A549 (cell line): Measurements from ENCODE around the gene SRA1. TPM values are rescaled to one million over a fixed set of nuclear protein-coding genes. Genes with fewer than 3 reads are reported as not detected.

Experiments used
- ATAC-seq, 2 experiments: fragments of 200-7000 bp in 1 of 2; fragments of >200 bp in 1 of 2; cut with Nextera tagmentation in 1 of 2; cut with Tn5 transposase in 1 of 2; 3 replicates each; pipeline versions ENCODE4 v1.8.0 to v1.9.1; 2018 to 2020; ENCODE audit warnings: mild to moderate bottlenecking in 1 of 2, moderate library complexity in 1 of 2
- CTCF ChIA-PET: fragments of 300-600 bp; sonication (Branson Sonifier 250); formaldehyde crosslinking; extraction: SDS; loops from one replicate; lab custom pipeline; 2021; ENCODE audit warnings: antibody characterized with exemption, inconsistent platforms; lab: Yijun Ruan, JAX
- POLR2A ChIA-PET: fragments of 350-600 bp; formaldehyde crosslinking; extraction: SDS; loops from one replicate; lab custom pipeline; 2021; ENCODE audit warnings: antibody characterized with exemption, inconsistent platforms; lab: Yijun Ruan, JAX
- DNase-seq, 2 experiments: peaks; one replicate each; pipeline versions ENCODE4 v3.0.0 to v3.0.0-alpha.2; 2011 to 2016; ENCODE audit warnings: low read depth in 1 of 2, low spot score in 1 of 2
- FAIRE-seq: peaks from 2 replicates; lab custom pipeline; 2011; peaks lifted over from hg19 to GRCh38; lab: Jason Lieb, UNC
- H3K27ac ChIP-seq, 2 experiments: fragments of >200 bp; sonication (Bioruptor Twin); formaldehyde crosslinking; 3 replicates each; pipeline ENCODE4 v1.5.1; 2016 to 2017
- H3K4me1 ChIP-seq: fragments of >200 bp; sonication (Bioruptor Twin); formaldehyde crosslinking; 3 replicates; pipeline ENCODE4 v1.6.1; 2016
- H3K4me2 ChIP-seq: fragments of >200 bp; sonication (Bioruptor Twin); formaldehyde crosslinking; 3 replicates; pipeline ENCODE4 v1.6.1; 2016
- H3K4me3 ChIP-seq: fragments of >200 bp; sonication (Bioruptor Twin); formaldehyde crosslinking; 3 replicates; pipeline ENCODE4 v1.5.1; 2016
- H3K9me3 ChIP-seq: fragments of >200 bp; sonication (Bioruptor Twin); formaldehyde crosslinking; 3 replicates; pipeline ENCODE4 v1.6.1; 2016
- BCL3 ChIP-seq: fragments of >200 bp; sonication (Bioruptor Twin); formaldehyde crosslinking; IDR thresholded peaks from 3 replicates; pipeline ENCODE4 v1.6.1; 2016
- CBX8 ChIP-seq: fragments of 200-600 bp; sonication (generic); IDR thresholded peaks from 2 replicates; pipeline ENCODE4 v1.6.1; 2016
- CTCF ChIP-seq: fragments of >200 bp; sonication (Bioruptor Twin); formaldehyde crosslinking; IDR thresholded peaks from 3 replicates; pipeline ENCODE4 v1.5.1; 2016
- EP300 ChIP-seq, 2 experiments: fragments of >200 bp; sonication (Bioruptor Twin); formaldehyde crosslinking; IDR thresholded peaks; 2 replicates in 1 of 2; 3 replicates in 1 of 2; pipeline ENCODE4 v1.6.1; 2016 to 2017
- FOSB ChIP-seq: fragments of 250-450 bp; sonication (Bioruptor Pico); IDR thresholded peaks from 2 replicates; pipeline ENCODE4 v1.5.0; 2020; ENCODE audit warnings: mild to moderate bottlenecking, moderate library complexity
- FOSL2 ChIP-seq, 2 experiments: fragments of 450-650 bp in 1 of 2; fragments of >200 bp in 1 of 2; sonication (Bioruptor Twin) in 1 of 2; formaldehyde crosslinking; IDR thresholded peaks; 2 replicates each; pipeline versions ENCODE4 v1.5.0 to v1.6.1; 2016 to 2020; ENCODE audit warnings: mild to moderate bottlenecking in 1 of 2, moderate library complexity in 1 of 2
- FOXS1 ChIP-seq: fragments of 250-450 bp; sonication (Bioruptor Pico); IDR thresholded peaks from 2 replicates; pipeline ENCODE4 v1.5.0; 2020; ENCODE audit warnings: mild to moderate bottlenecking, moderate library complexity
- HES2 ChIP-seq: fragments of >200 bp; sonication (Bioruptor Twin); formaldehyde crosslinking; IDR thresholded peaks from 2 replicates; pipeline ENCODE4 v1.6.1; 2016
- HMGXB4 ChIP-seq: fragments of 250-450 bp; sonication (Bioruptor Pico); IDR thresholded peaks from 2 replicates; pipeline ENCODE4 v1.5.0; 2021; ENCODE audit warnings: mild to moderate bottlenecking, moderate library complexity, borderline replicate concordance
- HOXA7 ChIP-seq: fragments of 250-450 bp; sonication (Bioruptor Pico); IDR thresholded peaks from 2 replicates; pipeline ENCODE4 v1.5.0; 2020; ENCODE audit warnings: mild to moderate bottlenecking, moderate library complexity
- JUNB ChIP-seq: fragments of >200 bp; sonication (Bioruptor Twin); formaldehyde crosslinking; IDR thresholded peaks from 2 replicates; pipeline ENCODE4 v1.6.1; 2016
- KDM1A ChIP-seq: fragments of 200-600 bp; sonication (generic); IDR thresholded peaks from 2 replicates; pipeline ENCODE4 v1.6.1; 2016; ENCODE audit warnings: low read depth, mild to moderate bottlenecking
- MAX ChIP-seq: IDR thresholded peaks from 2 replicates; pipeline ENCODE4 v1.6.1; 2012
- NPAS2 ChIP-seq: fragments of 250-450 bp; sonication (Bioruptor Pico); IDR thresholded peaks from 2 replicates; pipeline ENCODE4 v1.8.0; 2022; ENCODE audit warnings: mild to moderate bottlenecking, moderate library complexity, borderline replicate concordance
- PHF8 ChIP-seq: fragments of 200-600 bp; sonication (generic); IDR thresholded peaks from 2 replicates; pipeline ENCODE4 v1.6.1; 2016; ENCODE audit warnings: low read depth, mild to moderate bottlenecking, antibody characterized with exemption, moderate library complexity, borderline replicate concordance
- POLR2A ChIP-seq: IDR thresholded peaks from 2 replicates; pipeline ENCODE4 v1.6.1; 2012; ENCODE audit warnings: mild to moderate bottlenecking, low read length
- POLR2AphosphoS2 ChIP-seq: conservative IDR thresholded peaks from 2 replicates; pipeline ENCODE4 v1.6.1; 2012; ENCODE audit warnings: low read length, improper control_type of control experiment, inconsistent platforms
- RARB ChIP-seq: fragments of 250-450 bp; sonication (Bioruptor Pico); IDR thresholded peaks from 2 replicates; pipeline ENCODE4 v1.8.0; 2021; ENCODE audit warnings: mild to moderate bottlenecking, moderate library complexity
- RCOR1 ChIP-seq: fragments of 150-350 bp; IDR thresholded peaks from 2 replicates; pipeline ENCODE4 v1.6.1; 2014; ENCODE audit warnings: antibody characterized with exemption, low read length, low read depth
- RNF2 ChIP-seq: fragments of 200-600 bp; sonication (generic); IDR thresholded peaks from 2 replicates; pipeline ENCODE4 v1.6.1; 2016; ENCODE audit warnings: low read depth, mild to moderate bottlenecking, antibody characterized with exemption, moderate library complexity, borderline replicate concordance
- SREBF2 ChIP-seq: fragments of 450-650 bp; IDR thresholded peaks from 2 replicates; pipeline ENCODE4 v1.6.1; 2014; ENCODE audit warnings: mild to moderate bottlenecking, moderate library complexity
- USF2 ChIP-seq: fragments of 450-650 bp; IDR thresholded peaks from 2 replicates; pipeline ENCODE4 v1.6.1; 2014; ENCODE audit warnings: antibody characterized with exemption
- ZC3H11A ChIP-seq: fragments of 450-650 bp; IDR thresholded peaks from 2 replicates; pipeline ENCODE4 v1.6.1; 2014; ENCODE audit warnings: antibody characterized with exemption, mild to moderate bottlenecking
- WGBS: methylation state at CpG from one replicate; pipeline ENCODE4 v1.1.6; 2017; ENCODE audit errors: missing lambda C conversion rate; 5-methylcytosine and 5-hydroxymethylcytosine counted together
- polyA plus RNA-seq, 4 experiments: library from polyadenylated mRNA; depleted of rRNA in 3 of 4; stranded (reverse); fragments of >200 nt; fragmentation: RNase III in 1 of 4; extraction: RNeasy Plus Mini Kit Qiagen cat#74134 plus additional on column Dnase treatment in 1 of 4; gene quantifications; 2 replicates in 3 of 4; 3 replicates in 1 of 4; pipeline ENCODE4 v1.2.3, GENCODE V29; 2011 to 2017

The SRA1 gene
- polyA plus RNA-seq, 2 of the 4 experiments (the other 2 are of a cell fraction) = 28.6 to 50.8 TPM

GRCh38 chr5:140560227-140560626, 3.0 kb upstream of the SRA1 start (continued):
- TF ChIP-seq BCL3 (no peak), RARB (no peak), RCOR1 (no peak), EP300 (IDR thresholded peaks at IDR 0.05) (no peak), JUNB (no peak)

GRCh38 chr5:140558542-140558941, 1.3 kb upstream of the SRA1 start:
- WGBS = 90% methylated on average over 9 of the region's 9 CpGs
- TF ChIP-seq POLR2AphosphoS2 (no peak), FOXS1 (CRISPR knock-in tag) (no peak), POLR2A (no peak), RARB (no peak), HES2 (no peak), KDM1A (no peak), HMGXB4 (CRISPR knock-in tag) (no peak), RNF2 (no peak), PHF8 (no peak), CTCF (no peak)

GRCh38 chr5:140557965-140558364, 692 bp upstream of the SRA1 start:
- ChIA-PET CTCF (interaction anchor here (0.7 to 2.0 kb wide), 5 partner anchors 9 to 88 kb away, joined by 3 to 8 read pairs (median 4); partner anchors contain the start of gene EIF4EBP3), POLR2A (interaction anchor here (0.6 to 2.9 kb wide), 13 partner anchors 10 to 313 kb away, joined by 3 to 32 read pairs (median 5); partner anchors contain the start of genes EIF4EBP3, HARS1, HARS2 and IK)
- Histone ChIP-seq H3K9me3 (no peaks in the 10 kb centered on the region), H3K27ac (peak overlapping the region; percentile 89 to 96), H3K4me2 (peak overlapping the region; percentile 86), H3K4me3 (peak overlapping the region; percentile 75), H3K4me1 (peaks cover 31% of the 10 kb centered on the region)
- no peak for FAIRE-seq
- ATAC-seq = no peak
- no peak for DNase-seq
- 81% methylated on average over 3 of the region's 3 CpGs for WGBS
- TF ChIP-seq NPAS2 (CRISPR knock-in tag) (no peak), HOXA7 (CRISPR knock-in tag) (no peak), CBX8 (no peak), MAX (no peak), POLR2A (no peak), KDM1A (no peak), PHF8 (no peak), RNF2 (no peak), CTCF (no peak), FOSB (CRISPR knock-in tag) (no peak), HMGXB4 (CRISPR knock-in tag) (no peak), USF2 (no peak), SREBF2 (no peak), ZC3H11A (no peak), FOSL2 (IDR thresholded peaks at IDR 0.05) (no peak), FOSL2 (CRISPR knock-in tag; IDR thresholded peaks at IDR 0.05) (no peak)

More at GRCh38 chr5:140558542-140558941, 1.3 kb upstream of the SRA1 start:
- FAIRE-seq (no peak), ATAC-seq (no peak), DNase-seq (no peak)
- Histone ChIP-seq H3K27ac (peak overlapping the region in 1 of 2 experiments; percentile 96; a peak in 4 of 6 replicates), H3K9me3 (no peaks in the 10 kb centered on the region), H3K4me2 (no peak overlapping the region), H3K4me1 (peaks cover 34% of the 10 kb centered on the region), H3K4me3 (no peak overlapping the region)
- CTCF ChIA-PET = interaction anchor here (0.9 to 2.0 kb wide), 5 partner anchors 8 to 87 kb away, joined by 3 to 8 read pairs (median 5); partner anchors contain the start of genes EIF4EBP3 and TMCO6
- POLR2A ChIA-PET = interaction anchor here (0.6 to 2.5 kb wide), 2 partner anchors 11 to 89 kb away, joined by 3 to 32 read pairs; partner anchors contain the start of genes EIF4EBP3 and IK
